Ovary (tissue), 9 donors: ENCODE measurements around the gene CYP4V2. TPM values are rescaled to one million over a fixed set of nuclear protein-coding genes. Genes with fewer than 3 reads are reported as not detected.

Experiments used
- DNase-seq, 5 donors: peaks; one replicate each; pipeline ENCODE4 v3.0.0-alpha.2; 2019 to 2020
- H3K27ac ChIP-seq, 2 donors: fragments of 200-600 bp; one replicate each; pipeline versions ENCODE4 v1.5.1 to v1.8.0; 2019 to 2022
- H3K27me3 ChIP-seq: fragments of 200-600 bp; one replicate; pipeline ENCODE4 v1.8.0; 2022
- H3K36me3 ChIP-seq: fragments of 200-600 bp; sonication (generic); one replicate; pipeline ENCODE4 v1.5.1; 2019
- H3K4me1 ChIP-seq: one replicate; pipeline ENCODE4 v1.8.1; 2013; ENCODE audit warnings: mild to moderate bottlenecking, moderate library complexity; ENCODE audit not compliant: insufficient read depth
- H3K4me3 ChIP-seq: fragments of 200-600 bp; sonication (generic); one replicate; pipeline ENCODE4 v1.5.1; 2017
- H3K9me3 ChIP-seq, 2 donors: fragments of 200-600 bp in 1 of 2; sonication (generic) in 1 of 2; one replicate each; pipeline versions ENCODE4 v1.5.1 to v1.8.1; 2013 to 2019; ENCODE audit warnings: mild to moderate bottlenecking in 1 of 2, moderate library complexity in 1 of 2
- CTCF ChIP-seq, 3 donors: fragments of 450-650 bp in 2 of 3; fragments of 200-600 bp in 1 of 3; IDR thresholded peaks; one replicate each; pipeline versions ENCODE4 v1.5.1 to v1.8.0; 2016 to 2022; ENCODE audit warnings: antibody characterized with exemption in 3 of 3, mild to moderate bottlenecking in 1 of 3
- EP300 ChIP-seq: sonication (generic); formaldehyde crosslinking; IDR thresholded peaks from one replicate; pipeline ENCODE4 v1.6.1; 2017; ENCODE audit warnings: antibody characterized with exemption
- POLR2A ChIP-seq: fragments of 450-650 bp; IDR thresholded peaks from one replicate; pipeline ENCODE4 v1.6.1; 2017; ENCODE audit warnings: antibody characterized with exemption, mild to moderate bottlenecking, moderate library complexity
- WGBS, 3 donors: extraction: QIAGEN DNeasy Blood & Tissue Kit in 1 of 3; methylation state at CpG; one replicate each; pipeline versions ENCODE4 v1.1.5 to v1.1.7; 2013 to 2017; 5-methylcytosine and 5-hydroxymethylcytosine counted together
- intact Hi-C, 4 donors: fragments of 100-400 bp; cut with DNase I; formaldehyde crosslinking; loops; one replicate each; pipeline versions ENCODE4 v1.11.0 to v1.15.1; 2022 to 2023
- polyA plus RNA-seq, 2 donors: library from polyadenylated mRNA; stranded (reverse); fragments of 200-250 nt in 1 of 2; fragments of 350-450 nt in 1 of 2; fragmentation: Illumina TruSeq in 1 of 2; extraction: RNeasy Lipid Tissue Mini Kit (QIAGEN cat#74804) in 1 of 2; gene quantifications; one replicate each; pipeline ENCODE4 v1.2.3, GENCODE V29; 2013 to 2014
- total RNA-seq, 7 donors: library from RNA; depleted of rRNA in 2 of 7; stranded (reverse); fragments of >200 nt in 2 of 7; fragmentation: NEBNext Ultra II Directional in 3 of 7; extraction: Animal tissue kit (Norgen Biotek cat#: 25700) in 3 of 7; gene quantifications; one replicate each; pipeline versions ENCODE4 v1.1.0 to v1.2.4, GENCODE V29; 2016 to 2023
- donor health status: DM: no; HTN: no; CAD: no; lungs with moderate emphysema.
- donor health status: DM: no; HTN: no; CAD: no.
- donor health status: Bipolar disorder and iron deficiency.
- donor health status: DM: yes; HTN: yes; CAD: no.
- donor health status: DM: no; HTN: no; CAD: no.
- donor health status: DM: yes; HTN: yes; CAD: no.

CYP4V2 gene
- total and polyA plus RNA-seq, 9 donors: 8.5 to 35.3 (median 17.9) TPM

GRCh38 chr4:186221624-186222023 lies 30.3 kb downstream of the CYP4V2 start:
- no peak for TF ChIP-seq POLR2A
- no peak for TF ChIP-seq EP300
- TF ChIP-seq CTCF (IDR thresholded peaks at IDR 0.05): no peak
- no peaks in the 10 kb centered on the region for H3K9me3 ChIP-seq
- DNase-seq: no peak
- H3K27me3 ChIP-seq: peaks cover 2% of the 10 kb centered on the region
- H3K4me1 ChIP-seq: no peaks in the 10 kb centered on the region
- no peak overlapping the region for H3K4me3 ChIP-seq
- WGBS, 3 donors: 88 to 91% (median 89%) methylated on average over 1 of the region's 1 CpG
- intact Hi-C loops: no loop called here
- no peak overlapping the region for H3K27ac ChIP-seq
- no peaks in the 10 kb centered on the region for H3K36me3 ChIP-seq

DNA sequence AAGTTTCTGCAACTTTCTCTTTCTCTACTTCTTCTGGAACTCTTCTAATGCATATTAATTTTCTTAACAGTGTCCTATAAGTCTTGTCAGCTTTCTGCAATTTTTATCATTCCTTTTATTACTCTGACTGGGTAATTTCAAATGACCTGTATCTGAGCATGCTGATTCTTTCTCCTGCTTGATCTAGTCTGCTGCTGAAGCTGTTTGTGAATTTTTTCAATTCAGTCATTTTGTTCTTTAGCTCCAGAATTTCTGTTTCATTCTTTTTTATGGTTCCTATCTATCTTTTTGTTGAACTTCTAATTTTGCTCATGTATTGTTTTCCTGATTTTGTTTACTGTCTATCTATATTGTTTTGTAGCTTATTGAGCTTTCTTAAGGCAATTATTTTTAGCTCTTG lies 34.5 kb downstream of the CYP4V2 start:
- TF ChIP-seq CTCF (IDR thresholded peaks at IDR 0.05) (no peak), POLR2A (no peak), EP300 (no peak)
- intact Hi-C loops: no loop called here
- Histone ChIP-seq H3K27ac (no peak overlapping the region), H3K9me3 (no peaks in the 10 kb centered on the region), H3K4me1 (peaks cover 2% of the 10 kb centered on the region), H3K27me3 (peaks cover 2% of the 10 kb centered on the region), H3K36me3 (no peaks in the 10 kb centered on the region), H3K4me3 (no peak overlapping the region)
- no peak for DNase-seq

DNA sequence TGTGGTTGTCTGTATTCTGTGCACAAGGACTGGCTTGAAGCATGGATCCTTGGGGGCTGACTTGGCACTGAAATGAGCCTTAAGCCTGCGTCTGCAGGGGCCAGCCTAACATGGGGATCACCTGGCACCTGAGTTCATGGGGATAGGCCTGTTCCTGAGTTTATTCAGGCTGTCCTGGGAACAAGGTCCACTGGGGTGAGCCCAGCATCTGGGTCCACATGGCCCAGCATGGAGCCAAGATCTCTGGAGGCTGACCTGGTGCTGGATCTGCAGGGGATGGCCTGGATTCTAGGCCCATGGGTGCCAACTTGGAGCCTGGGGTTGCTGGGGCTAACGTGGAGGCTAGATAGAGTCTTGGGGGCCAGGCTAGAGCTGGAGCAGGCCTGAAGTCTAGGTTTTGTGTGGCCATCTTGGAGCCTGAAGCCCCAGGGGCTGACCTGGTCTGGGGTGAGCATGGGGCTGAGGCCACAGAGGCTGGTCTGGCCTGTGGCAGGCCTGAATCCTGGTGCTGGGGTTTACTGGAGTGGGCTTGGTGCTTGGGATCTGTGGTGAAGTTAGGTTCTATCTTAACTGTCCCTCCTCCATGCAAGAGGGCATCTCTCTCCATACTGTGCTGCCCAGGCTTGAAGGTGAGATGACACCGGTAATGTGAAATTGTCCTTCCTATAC lies 35.3 kb downstream of the CYP4V2 start:
- intact Hi-C loops: no loop called here
- Histone ChIP-seq H3K4me1 (peaks cover 2% of the 10 kb centered on the region), H3K36me3 (no peaks in the 10 kb centered on the region), H3K27ac (no peak overlapping the region), H3K4me3 (no peak overlapping the region), H3K27me3 (no peaks in the 10 kb centered on the region), H3K9me3 (no peaks in the 10 kb centered on the region)
- TF ChIP-seq POLR2A (no peak), EP300 (no peak), CTCF (IDR thresholded peaks at IDR 0.05) (no peak)
- 89 to 97% (median 96%) methylated on average over 3 of the region's 3 CpGs for WGBS, 3 donors
- DNase-seq: no peak

- no peaks in the 10 kb centered on the region for H3K27me3 ChIP-seq
Measured at GRCh38 chr4:186227221-186227620, 35.9 kb downstream of the CYP4V2 start, which contains the start of gene KLKB1. Gene KLKB1 (plus strand): TSS chr4:186227507. CDS start chr4:186228196, 689 bp downstream.

More at GRCh38 chr4:186227221-186227620, 35.9 kb downstream of the CYP4V2 start, which contains the start of gene KLKB1:
- DNase-seq: no peak
- H3K4me3 ChIP-seq: peak within 1 kb of the TSS; percentile 2
- no peaks in the 10 kb centered on the region for H3K9me3 ChIP-seq
- TF ChIP-seq CTCF (IDR thresholded peaks at IDR 0.05) (no peak), EP300 (no peak), POLR2A (no peak)
- H3K27ac ChIP-seq: no peak within 1 kb of the TSS
- peaks cover 2% of the 10 kb centered on the region for H3K4me1 ChIP-seq
- WGBS, 3 donors: 53 to 59% (median 57%) methylated on average over 5 of the region's 5 CpGs
- intact Hi-C loops: no loop called here
- H3K36me3 ChIP-seq: no peaks in the 10 kb centered on the region
